ENCODE results near the gene LAIR1.
"Not testable (repeated sequence)": the region's sequence is repeated elsewhere in the genome, so short reads cannot be mapped to it uniquely, and the experiment has no call there.

The LAIR1 gene

GRCh38 chr19:54329476-54330165 lies 35.1 kb downstream of the LAIR1 start:
- Histone ChIP-seq H3K4me3 (no peak overlapping the region), H3K27me3 (peaks cover 0 to 12% of the 10 kb centered on the region in 2 donors), H3K9me3 (no peaks in the 10 kb centered on the region), H3K4me1 (no peaks in the 10 kb centered on the region), H3K36me3 (no peaks in the 10 kb centered on the region), H3K27ac (no peak overlapping the region)
- no peak for TF ChIP-seq CTCF (IDR thresholded peaks at IDR 0.05)
- peak in 1 of 2 donors; percentile 13 for DNase-seq
- intact Hi-C loops (cut with DNase I; ENCODE audit: low total_unique reads) = no loop called here

- H3K27ac ChIP-seq; H3K4me1 ChIP-seq; H3K4me3 ChIP-seq; DNase-seq; H3K36me3 ChIP-seq; H3K9me3 ChIP-seq; intact Hi-C loops (cut with DNase I; ENCODE audit: low total_unique reads): not testable (repeated sequence)
- H3K27me3 ChIP-seq = peaks cover 0 to 12% of the 10 kb centered on the region in 2 donors
These were observed 36.0 kb downstream of the LAIR1 start for GRCh38 chr19:54328781-54329180.

- no peaks in the 10 kb centered on the region for H3K27me3 ChIP-seq
- peak in 1 of 2 donors; percentile 42 for DNase-seq
- intact Hi-C loops (cut with DNase I; ENCODE audit: low total_unique reads) = no loop called here
- H3K4me3 ChIP-seq = no peak overlapping the region
- H3K27ac ChIP-seq = no peak overlapping the region
- H3K9me3 ChIP-seq = no peaks in the 10 kb centered on the region
- no peak for TF ChIP-seq CTCF (IDR thresholded peaks at IDR 0.05)
- no peaks in the 10 kb centered on the region for H3K4me1 ChIP-seq
- no peaks in the 10 kb centered on the region for H3K36me3 ChIP-seq
These were observed 39.1 kb downstream of the LAIR1 start for GRCh38 chr19:54325631-54326030.

- H3K4me3 ChIP-seq = no peak overlapping the region
- H3K9me3 ChIP-seq = no peaks in the 10 kb centered on the region
- H3K4me1 ChIP-seq = no peaks in the 10 kb centered on the region
- H3K36me3 ChIP-seq = no peaks in the 10 kb centered on the region
- intact Hi-C loops (cut with DNase I; ENCODE audit: low total_unique reads) = no loop called here
- no peaks in the 10 kb centered on the region for H3K27me3 ChIP-seq
- TF ChIP-seq CTCF (IDR thresholded peaks at IDR 0.05) = peak; percentile 51 to 61
- no peak overlapping the region for H3K27ac ChIP-seq
- no peak for DNase-seq
These were observed 39.5 kb downstream of the LAIR1 start for GRCh38 chr19:54325194-54325621.

GRCh38 chr19:54324071-54324470 lies 40.7 kb downstream of the LAIR1 start:
- H3K36me3 ChIP-seq = no peaks in the 10 kb centered on the region
- TF ChIP-seq CTCF (IDR thresholded peaks at IDR 0.05) = no peak
- DNase-seq = no peak
- no peak overlapping the region for H3K27ac ChIP-seq
- intact Hi-C loops (cut with DNase I; ENCODE audit: low total_unique reads) = no loop called here
- H3K9me3 ChIP-seq = no peaks in the 10 kb centered on the region
- no peaks in the 10 kb centered on the region for H3K4me1 ChIP-seq
- no peak overlapping the region for H3K4me3 ChIP-seq
- H3K27me3 ChIP-seq = peaks cover 0 to 3% of the 10 kb centered on the region in 2 donors

- H3K27me3 ChIP-seq; H3K27ac ChIP-seq; intact Hi-C loops (cut with DNase I; ENCODE audit: low total_unique reads); H3K4me1 ChIP-seq; H3K36me3 ChIP-seq; H3K9me3 ChIP-seq; H3K4me3 ChIP-seq: not testable (repeated sequence)
- peak in 1 of 2 donors; percentile 24 for DNase-seq
These were observed 41.8 kb downstream of the LAIR1 start for GRCh38 chr19:54322934-54323333.

- intact Hi-C loops (cut with DNase I; ENCODE audit: low total_unique reads); H3K36me3 ChIP-seq; H3K27me3 ChIP-seq; H3K4me1 ChIP-seq; H3K4me3 ChIP-seq; H3K9me3 ChIP-seq; H3K27ac ChIP-seq: not testable (repeated sequence)
- peak in 1 of 2 donors; percentile 25 for DNase-seq
These were observed 42.4 kb downstream of the LAIR1 start for GRCh38 chr19:54322295-54322694.
